ENCODE results near the gene TMPRSS7. TPM values are rescaled to one million over a fixed set of nuclear protein-coding genes. Genes with fewer than 3 reads are reported as not detected.

Gene TMPRSS7
- polyA plus RNA-seq, 3 donors = 0.04 TPM; not detected in 2

- 57 to 72% (median 65%) methylated on average over 9 of the region's 9 CpGs for WGBS, 3 donors
- H3K27ac ChIP-seq (ENCODE audit: low read depth, low read length) = no peak overlapping the region
Observed at GRCh38 chr3:112089956-112090886, 55.7 kb downstream of the TMPRSS7 start.

DNA sequence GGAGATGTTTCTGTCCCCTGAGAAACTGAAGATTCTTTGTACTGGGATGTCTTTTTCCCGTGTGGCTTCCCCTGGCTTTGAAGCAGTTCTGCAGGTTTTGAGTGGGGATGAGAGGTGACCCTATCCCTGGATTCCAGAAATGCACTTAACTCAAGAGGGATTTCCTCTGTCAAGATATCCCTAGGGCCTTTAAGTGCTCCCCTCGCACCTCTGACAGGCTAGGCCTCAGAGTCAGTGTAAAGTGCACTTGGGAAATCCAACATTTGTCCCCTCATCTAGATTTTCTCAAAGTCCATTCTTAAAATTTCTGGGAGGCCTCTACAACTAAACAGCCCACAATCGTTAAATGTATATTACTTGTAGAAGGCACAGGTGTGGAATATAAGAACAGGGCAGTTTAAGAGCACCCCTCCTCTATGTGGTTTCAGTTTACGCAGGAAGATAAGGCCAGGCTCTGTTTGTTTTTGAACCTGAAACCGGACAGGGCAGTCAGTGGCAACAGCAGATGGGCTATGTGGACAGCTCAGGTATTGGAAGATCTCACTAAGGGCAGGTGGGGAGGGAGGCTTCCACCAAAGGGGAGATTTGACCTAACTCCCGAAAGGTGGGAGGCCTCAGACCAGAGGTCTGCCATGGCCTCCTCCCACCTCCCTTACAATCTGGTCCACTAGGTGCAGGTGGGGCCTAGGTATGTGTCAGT lies 56.5 kb downstream of the TMPRSS7 start:
- WGBS, 3 donors = 42 to 82% (median 75%) methylated on average over 6 of the region's 6 CpGs
- H3K27ac ChIP-seq (ENCODE audit: low read depth, low read length) = no peak overlapping the region

- H3K27ac ChIP-seq (ENCODE audit: low read depth, low read length) = no peak overlapping the region
- WGBS, 3 donors = 32 to 52% (median 47%) methylated on average over 6 of the region's 6 CpGs
Observed at GRCh38 chr3:112092496-112093179, 58.1 kb downstream of the TMPRSS7 start.

DNA sequence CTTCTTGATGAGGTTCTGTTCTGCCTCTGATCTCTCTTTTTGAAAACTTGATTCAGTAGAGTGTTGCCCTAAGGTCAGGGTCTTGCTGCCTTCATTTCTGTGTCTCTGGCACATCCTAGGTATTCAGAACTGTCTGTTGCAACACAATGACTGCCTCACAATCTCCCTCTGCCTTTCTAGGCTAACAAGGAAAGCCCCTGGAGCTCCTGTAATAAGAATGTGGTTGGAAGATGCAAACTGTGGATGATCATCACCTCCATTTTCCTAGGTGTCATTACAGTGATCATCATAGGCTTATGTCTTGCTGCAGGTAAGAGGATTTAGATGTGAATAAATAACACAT lies 58.6 kb downstream of the TMPRSS7 start:
- H3K27ac ChIP-seq (ENCODE audit: low read depth, low read length) = no peak overlapping the region

- H3K27ac ChIP-seq (ENCODE audit: low read depth, low read length) = no peak overlapping the region
- 19 to 62% (median 50%) methylated on average over 2 of the region's 2 CpGs for WGBS, 3 donors
Observed at GRCh38 chr3:112095731-112096130, 61.2 kb downstream of the TMPRSS7 start.

GRCh38 chr3:112096176-112096575 lies 61.6 kb downstream of the TMPRSS7 start:
- 68 to 83% (median 80%) methylated on average over 2 of the region's 2 CpGs for WGBS, 3 donors
- no peak overlapping the region for H3K27ac ChIP-seq (ENCODE audit: low read depth, low read length)

DNA sequence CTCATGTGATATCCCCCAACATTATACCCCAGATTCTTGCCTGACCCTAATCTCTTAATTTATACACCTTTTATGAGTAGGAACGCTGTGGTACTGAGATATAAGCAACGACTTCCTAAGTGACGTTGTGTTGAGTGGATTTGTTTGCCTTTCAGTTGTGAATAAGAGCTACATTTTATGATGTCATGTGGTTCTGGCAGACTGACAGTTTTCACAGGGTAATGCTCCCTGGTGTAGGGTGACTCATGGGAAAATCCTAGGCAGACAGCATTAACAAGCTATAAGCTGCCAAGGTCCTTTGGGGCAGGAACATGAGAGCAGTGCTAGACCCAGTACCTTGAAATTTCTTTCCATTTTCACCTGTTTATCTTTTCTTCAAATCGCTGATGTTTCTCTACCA lies 62.8 kb downstream of the TMPRSS7 start:
- no peak overlapping the region for H3K27ac ChIP-seq (ENCODE audit: low read depth, low read length)
- 21 to 34% (median 30%) methylated on average over 4 of the region's 4 CpGs for WGBS, 3 donors

DNA sequence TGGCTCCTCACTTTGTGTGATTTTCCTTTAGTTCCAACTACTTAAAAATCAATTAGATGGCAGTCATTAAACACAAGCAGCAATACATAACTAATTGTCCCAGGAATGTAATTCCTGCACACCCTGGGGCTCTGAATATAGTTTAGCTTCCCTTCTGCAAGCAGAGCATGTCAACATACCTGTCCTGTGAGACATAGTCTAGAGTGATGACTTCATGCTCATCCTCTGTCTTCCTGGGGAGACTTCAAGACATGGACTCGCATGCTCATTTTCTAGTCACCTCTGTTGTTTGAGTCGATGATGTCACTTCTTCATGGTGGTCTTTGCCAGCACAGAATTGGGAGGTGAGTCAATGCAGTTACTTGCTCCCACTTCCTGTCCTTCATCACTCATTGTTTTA lies 67.4 kb downstream of the TMPRSS7 start:
- no peak overlapping the region for H3K27ac ChIP-seq (ENCODE audit: low read depth, low read length)
- 84 to 89% (median 86%) methylated on average over 2 of the region's 2 CpGs for WGBS, 3 donors

DNA sequence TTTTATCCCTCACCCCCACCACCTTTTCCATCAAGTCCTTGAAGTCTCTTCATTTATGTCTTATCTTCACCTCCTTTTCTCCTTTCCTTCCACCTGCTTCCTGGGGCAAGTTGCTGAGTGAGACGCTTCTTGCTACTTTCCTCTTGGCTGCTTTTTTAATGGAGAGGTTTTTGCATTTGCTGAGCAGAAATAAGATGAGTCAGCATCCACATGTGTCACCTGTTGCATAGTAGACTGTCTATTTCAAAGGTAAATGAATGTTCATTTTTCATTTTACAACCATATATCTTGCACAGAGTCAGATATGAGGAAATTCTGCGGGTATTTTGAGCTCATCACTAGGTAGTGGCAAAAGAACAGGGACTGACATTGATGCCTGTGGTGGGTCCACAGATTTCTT lies 70.2 kb downstream of the TMPRSS7 start:
- H3K27ac ChIP-seq (ENCODE audit: low read depth, low read length) = no peak overlapping the region
- 76 to 93% (median 87%) methylated on average over 2 of the region's 2 CpGs for WGBS, 3 donors

GRCh38 chr3:112109322-112109721 lies 74.8 kb downstream of the TMPRSS7 start:
- H3K27ac ChIP-seq (ENCODE audit: low read depth, low read length) = no peak overlapping the region
- 34 to 76% (median 73%) methylated on average over 5 of the region's 5 CpGs for WGBS, 3 donors

- no peak overlapping the region for H3K27ac ChIP-seq (ENCODE audit: low read depth, low read length)
- WGBS, 3 donors = 14 to 22% (median 15%) methylated on average over 3 of the region's 3 CpGs
Observed at GRCh38 chr3:112111785-112112402, 77.4 kb downstream of the TMPRSS7 start.

DNA sequence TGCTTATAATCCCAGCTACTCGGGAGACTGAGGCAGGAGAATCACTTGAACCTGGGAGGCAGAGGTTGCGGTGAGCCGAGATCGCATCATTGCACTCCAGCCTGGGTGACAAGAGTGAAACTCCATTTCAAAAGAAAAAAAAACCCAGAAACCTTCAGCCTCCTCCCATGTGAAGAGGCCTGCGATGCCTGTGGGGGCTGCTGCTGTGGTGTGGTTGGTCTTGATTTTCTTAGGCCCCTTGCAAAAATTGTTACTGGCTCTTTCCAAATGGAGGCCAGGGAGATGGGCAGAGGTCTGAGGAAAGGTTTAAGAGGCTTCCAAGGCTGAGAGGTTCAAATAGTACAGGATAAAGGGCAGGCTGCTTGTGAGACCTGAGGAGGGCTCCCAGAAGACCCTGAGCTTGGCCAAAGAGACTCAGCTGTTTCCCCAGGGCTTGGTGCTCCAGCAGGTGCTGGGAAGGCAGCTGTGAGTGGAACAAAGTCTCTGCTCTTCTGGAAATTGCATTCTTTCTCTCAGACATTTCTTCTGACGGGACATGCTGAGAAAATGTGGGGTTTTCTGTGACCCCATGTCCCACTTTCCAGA lies 80.1 kb downstream of the TMPRSS7 start:
- 95 to 98% (median 98%) methylated on average over 6 of the region's 6 CpGs for WGBS, 3 donors
- H3K27ac ChIP-seq (ENCODE audit: low read depth, low read length) = no peak overlapping the region

DNA sequence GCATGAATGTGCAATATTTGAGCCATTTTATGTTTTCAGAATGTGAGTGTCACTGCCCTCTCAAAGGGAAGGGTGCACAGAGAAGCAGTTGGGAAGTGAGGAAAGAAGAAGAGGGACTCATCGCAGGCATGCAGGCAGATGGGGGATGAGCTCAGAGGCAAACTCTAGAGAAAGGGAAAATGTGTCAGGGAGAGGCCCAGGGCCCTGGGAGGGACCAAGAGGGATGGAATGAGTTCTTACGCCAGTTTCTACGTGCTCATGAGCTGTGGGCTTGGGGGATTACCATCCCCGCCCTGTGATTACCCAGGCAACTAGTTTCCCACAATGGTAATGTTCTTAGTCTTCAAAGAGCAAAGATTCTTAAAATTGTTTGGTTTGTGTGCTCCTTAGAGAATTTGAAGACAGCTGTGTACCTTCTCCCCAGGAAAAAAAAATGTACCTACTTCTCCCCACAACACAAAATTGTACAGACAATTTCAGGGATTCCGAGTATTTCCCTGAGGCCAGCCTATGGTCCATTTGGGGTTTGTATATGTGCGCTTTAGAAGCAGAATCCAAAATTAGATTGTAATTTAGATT lies 80.7 kb downstream of the TMPRSS7 start:
- WGBS, 3 donors = 79 to 87% (median 84%) methylated on average over 6 of the region's 6 CpGs
- H3K27ac ChIP-seq (ENCODE audit: low read depth, low read length) = no peak overlapping the region

GRCh38 chr3:112115806-112116383 lies 81.4 kb downstream of the TMPRSS7 start:
- 84 to 90% (median 86%) methylated on average over 6 of the region's 6 CpGs for WGBS, 3 donors

GRCh38 chr3:112116748-112117186 lies 82.2 kb downstream of the TMPRSS7 start:
- WGBS, 3 donors = 65 to 68% (median 67%) methylated on average over 13 of the region's 13 CpGs
- H3K27ac ChIP-seq (ENCODE audit: low read depth, low read length) = no peak overlapping the region

More at GRCh38 chr3:112115806-112116383, 81.4 kb downstream of the TMPRSS7 start:
- no peak overlapping the region for H3K27ac ChIP-seq (ENCODE audit: low read depth, low read length)

GRCh38 chr3:112117415-112117814 lies 82.9 kb downstream of the TMPRSS7 start:
- WGBS, 3 donors = 86 to 97% (median 86%) methylated on average over 1 of the region's 1 CpG

DNA sequence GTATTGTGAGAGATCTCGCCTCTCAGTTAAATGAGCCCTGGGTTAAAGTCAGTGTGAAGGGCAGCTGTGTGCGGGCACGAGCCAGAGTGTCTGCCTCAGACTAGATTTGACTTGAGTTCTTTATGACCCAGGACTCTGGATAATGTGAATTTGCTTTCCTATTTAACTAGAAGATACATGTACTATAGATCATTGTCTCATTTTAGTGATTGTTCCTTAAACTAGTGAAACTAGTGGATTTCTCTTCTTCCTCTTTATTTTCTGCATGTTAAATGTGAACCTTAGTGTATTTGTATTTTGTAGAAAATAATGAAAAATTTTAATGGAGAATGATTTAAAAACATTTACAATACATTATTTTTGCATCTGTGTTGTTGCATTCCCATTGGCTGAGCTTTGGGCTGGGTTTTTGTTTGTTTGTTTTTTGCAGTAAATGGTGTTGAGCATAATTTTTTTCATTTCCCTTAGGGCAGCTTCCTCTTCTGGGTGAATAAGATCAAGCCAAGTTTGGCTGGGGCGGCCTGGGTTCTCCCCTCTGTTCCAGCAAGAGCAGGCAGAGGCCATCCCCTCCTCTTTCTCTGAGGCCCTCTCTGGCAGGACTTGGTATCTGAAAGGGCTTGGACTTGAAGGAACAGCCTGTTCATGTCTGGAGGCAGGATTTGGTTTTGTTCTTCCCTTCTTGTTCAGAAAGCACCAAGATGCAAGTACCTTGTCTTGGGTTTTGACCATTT lies 83.5 kb downstream of the TMPRSS7 start:
- no peak overlapping the region for H3K27ac ChIP-seq (ENCODE audit: low read depth, low read length)
- 81 to 92% (median 90%) methylated on average over 4 of the region's 4 CpGs for WGBS, 3 donors

More at GRCh38 chr3:112117415-112117814, 82.9 kb downstream of the TMPRSS7 start:
- no peak overlapping the region for H3K27ac ChIP-seq (ENCODE audit: low read depth, low read length)

Measured in adipose tissue (tissue), 3 donors.